Measurements from ENCODE around the gene RNF157.

GRCh38 chr17:76154936-76155845 is 85.1 kb downstream of the RNF157 start:
- no peak for TF ChIP-seq SP1 (IDR thresholded peaks at IDR 0.05)
- TF ChIP-seq HDGF (IDR thresholded peaks at IDR 0.05; ENCODE audit: borderline replicate concordance): no peak
- TF ChIP-seq CTBP1 (IDR thresholded peaks at IDR 0.05; ENCODE audit: borderline replicate concordance): no peak

Data from HEK293T (cell line).